Putamen (tissue), 1 donor: Measurements from ENCODE around the gene KCNE1.
"Not testable (repeated sequence)": the region's sequence is repeated elsewhere in the genome, so short reads cannot be mapped to it uniquely, and the experiment has no call there.

Experiments used
- DNase-seq: peaks from one replicate; pipeline ENCODE4 v3.0.0-alpha.2; 2016; ENCODE audit warnings: low spot score

KCNE1 gene

DNA sequence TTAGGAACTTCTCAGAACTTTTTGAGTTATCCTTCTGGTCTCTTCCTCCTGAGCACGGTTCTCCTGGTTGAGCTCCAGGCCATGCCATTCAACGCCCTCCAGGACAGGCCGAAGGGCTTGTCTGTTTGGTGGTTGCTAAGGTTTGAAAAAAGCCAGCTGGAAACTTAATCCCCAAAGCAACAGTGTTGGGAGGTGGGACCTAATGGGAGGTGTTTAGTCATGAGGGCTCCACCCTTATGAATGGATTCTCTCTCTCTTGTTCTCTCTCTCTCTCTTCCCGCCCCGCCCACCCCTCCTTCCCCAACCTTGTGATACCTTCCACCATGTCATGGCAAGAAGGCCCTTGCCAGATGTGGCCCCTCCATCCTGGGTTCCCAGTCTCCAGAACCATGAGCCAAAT is 829 bp downstream of the KCNE1 start:
- no peak for DNase-seq

- DNase-seq = peak; percentile 34
Measured at GRCh38 chr21:34510148-34511142, 1.6 kb downstream of the KCNE1 start.

DNA sequence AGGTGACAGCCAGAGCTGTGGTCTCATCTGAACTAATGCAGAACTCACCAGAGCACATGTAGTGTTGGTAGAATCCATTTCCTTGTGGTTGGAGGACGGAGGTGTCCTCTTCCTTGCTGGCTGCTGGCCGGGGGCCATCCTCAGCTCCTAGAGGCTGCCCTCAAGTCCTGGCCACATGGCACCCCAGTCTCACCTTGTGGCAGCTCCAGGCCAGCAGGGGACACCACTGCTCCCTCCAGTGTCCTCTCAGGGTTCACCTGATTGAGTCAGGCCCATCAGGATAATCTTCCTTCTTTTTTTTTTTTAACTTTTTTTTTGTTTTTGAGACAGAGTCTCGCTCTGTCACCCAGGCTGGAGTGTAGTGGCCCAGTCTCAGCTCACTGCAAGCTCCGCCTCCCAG is 2.9 kb downstream of the KCNE1 start:
- DNase-seq = no peak

DNA sequence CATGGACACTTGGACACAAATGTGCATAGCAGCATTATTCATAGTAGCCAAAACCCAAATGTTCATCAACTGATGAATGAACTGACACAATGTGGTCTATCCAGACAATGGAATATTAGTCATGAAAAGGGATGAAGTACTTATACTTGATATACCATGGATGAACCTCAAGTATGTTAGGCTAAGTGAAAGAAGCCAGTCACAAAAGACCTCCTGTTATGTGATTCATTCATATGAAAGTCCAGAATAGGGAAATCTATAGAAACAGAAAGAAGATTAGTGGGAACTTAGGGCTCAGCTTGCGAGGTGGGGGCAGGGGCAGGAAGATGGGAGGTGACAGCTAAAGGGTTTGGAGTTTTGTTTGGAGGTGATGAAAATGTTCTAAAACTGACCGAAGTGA is 7.4 kb downstream of the KCNE1 start:
- DNase-seq = no peak

- no peak for DNase-seq
Measured at GRCh38 chr21:34502480-34503106, 9.4 kb downstream of the KCNE1 start.

GRCh38 chr21:34501716-34502115 is 10.3 kb downstream of the KCNE1 start:
- DNase-seq = no peak

- DNase-seq = no peak
Measured at GRCh38 chr21:34500191-34500590, 11.8 kb downstream of the KCNE1 start.

DNA sequence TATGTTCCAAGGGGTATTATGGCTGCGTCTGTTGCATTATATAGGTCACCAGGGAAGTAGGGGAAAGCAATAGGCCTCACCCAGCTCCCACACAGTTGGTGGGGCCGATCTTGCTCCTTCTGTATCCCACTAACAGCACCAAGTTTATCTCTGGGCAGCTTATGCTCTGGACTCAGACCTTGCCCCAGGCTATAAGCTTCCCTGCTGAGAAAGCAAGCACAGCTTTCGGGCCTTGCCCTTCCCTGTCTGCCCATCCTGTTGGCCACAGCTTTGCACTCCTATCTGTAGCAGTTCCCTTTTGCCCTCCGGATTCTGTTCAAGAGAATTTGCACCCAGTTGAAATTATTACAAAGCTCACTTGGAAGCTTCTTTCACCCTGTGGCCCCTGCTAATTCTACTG is 12.9 kb downstream of the KCNE1 start:
- DNase-seq = no peak

DNA sequence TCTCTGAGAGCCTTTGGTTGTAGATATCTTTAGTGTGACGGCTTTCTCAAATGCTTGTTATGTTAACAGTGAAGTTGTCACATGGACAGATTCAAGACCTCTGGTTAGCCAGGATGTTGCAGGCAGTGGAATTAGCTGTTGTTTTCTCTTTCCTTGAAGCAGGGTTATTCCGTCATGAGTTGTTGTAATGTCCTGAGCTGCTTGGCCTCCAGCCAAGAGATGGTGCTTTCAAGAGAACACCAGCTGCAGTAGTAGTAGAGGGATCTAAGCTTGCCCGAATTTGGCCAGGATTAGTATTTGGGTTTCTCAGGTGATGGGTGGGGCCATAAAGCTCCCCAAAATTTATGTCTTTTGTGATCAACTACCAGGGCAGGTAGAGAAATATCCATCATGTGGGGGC is 13.4 kb downstream of the KCNE1 start:
- DNase-seq = no peak

- not testable (repeated sequence) for DNase-seq
Measured at GRCh38 chr21:34483854-34484253, 28.2 kb downstream of the KCNE1 start.

DNA sequence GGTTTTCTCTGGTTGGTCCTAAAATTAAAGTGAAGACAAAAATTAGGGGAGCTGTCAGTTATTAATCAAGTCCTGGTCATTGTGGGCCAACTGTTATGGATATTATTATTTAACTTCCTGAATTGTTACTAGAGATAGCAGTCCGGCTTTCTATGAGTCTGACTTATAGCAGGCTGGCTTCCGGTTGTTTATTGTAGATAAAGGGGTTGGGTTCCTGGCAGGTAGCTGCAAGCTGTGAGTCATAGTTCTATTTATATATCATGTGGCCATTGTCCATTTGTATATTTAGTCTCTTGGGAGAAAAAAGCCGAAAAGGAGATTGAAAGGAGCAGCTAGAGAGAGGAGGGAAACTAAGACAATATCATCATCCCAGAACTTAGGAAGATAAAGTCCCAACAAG is 28.6 kb downstream of the KCNE1 start:
- not testable (repeated sequence) for DNase-seq

DNA sequence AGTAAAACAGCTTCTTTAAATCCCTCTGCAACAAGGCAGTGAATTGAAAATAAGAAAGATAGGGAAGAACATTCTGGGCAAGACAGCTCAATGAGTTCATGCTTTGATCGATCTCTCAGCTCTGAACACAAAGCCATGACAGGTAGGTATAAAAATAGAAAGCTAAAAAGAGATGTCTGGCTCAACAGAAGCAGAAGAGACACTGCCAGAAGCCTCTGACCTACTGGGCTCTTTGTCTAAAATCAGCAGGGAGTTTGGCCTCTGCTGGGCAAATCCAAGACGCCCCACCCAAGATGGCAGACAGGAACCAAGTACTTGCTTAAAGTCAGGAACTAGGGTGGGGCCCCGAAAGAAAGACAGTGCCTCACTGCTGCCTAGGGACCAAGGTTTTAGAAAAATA is 44.7 kb downstream of the KCNE1 start:
- not testable (repeated sequence) for DNase-seq

GRCh38 chr21:34459426-34459825 is 52.6 kb downstream of the KCNE1 start:
- not testable (repeated sequence) for DNase-seq

DNA sequence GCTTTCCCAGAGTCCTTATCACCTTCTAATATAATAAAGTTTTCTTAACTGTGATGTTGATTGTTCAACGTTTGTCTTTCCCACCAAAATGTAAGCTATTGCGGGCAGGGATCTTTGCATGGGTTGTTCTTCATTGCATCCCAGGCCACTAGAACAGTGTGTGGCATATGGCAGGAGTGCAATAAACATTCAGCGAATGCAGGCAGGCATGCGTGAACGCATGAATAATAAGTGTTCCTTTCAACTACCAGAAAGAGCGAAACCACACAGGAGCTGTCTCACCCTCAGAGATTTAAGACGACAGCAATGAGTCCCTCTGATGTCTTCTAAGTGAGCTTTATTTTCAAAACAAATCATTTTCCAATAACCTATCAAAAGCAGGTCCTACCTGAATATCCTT is 53.7 kb downstream of the KCNE1 start:
- DNase-seq = not testable (repeated sequence)

DNA sequence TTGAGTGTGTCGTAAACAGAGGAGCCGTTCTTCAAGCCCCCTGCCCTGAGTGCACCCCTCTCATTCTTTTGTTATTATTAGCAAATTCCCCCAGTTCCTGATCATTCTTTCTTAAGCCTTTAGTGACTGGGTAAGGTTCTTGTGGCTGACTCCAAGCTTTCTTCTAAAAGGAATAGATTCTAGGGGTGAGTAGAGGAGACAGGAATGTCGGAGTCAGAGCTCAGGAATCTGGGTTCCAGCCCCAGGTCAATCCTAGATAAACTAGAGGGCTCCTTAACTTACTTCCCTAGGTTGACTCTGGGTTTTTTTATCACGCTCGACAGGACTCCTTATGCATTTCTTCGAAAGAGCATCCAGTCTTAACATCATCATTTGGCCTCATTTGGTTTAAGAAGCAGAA is 55.8 kb downstream of the KCNE1 start:
- not testable (repeated sequence) for DNase-seq

DNA sequence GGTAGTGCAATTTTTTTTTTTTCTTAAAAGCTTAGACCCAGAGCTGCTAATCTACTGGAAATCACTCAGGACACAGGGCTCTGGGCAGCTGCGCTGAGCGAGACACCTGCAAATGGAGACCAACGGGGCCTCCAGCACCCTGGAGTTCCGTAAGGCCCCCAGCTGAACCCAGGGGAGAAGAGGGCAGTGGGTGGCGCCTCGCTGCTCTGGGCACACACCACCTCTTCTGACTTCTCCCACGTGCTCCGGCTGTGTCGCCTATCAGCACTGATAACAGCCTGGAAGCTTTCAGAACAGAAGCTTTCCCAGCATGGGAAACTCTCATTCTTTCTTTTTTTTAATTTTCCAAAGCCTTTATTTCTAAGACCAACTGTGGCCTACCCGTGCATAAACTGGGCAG is 56.4 kb downstream of the KCNE1 start:
- not testable (repeated sequence) for DNase-seq

DNA sequence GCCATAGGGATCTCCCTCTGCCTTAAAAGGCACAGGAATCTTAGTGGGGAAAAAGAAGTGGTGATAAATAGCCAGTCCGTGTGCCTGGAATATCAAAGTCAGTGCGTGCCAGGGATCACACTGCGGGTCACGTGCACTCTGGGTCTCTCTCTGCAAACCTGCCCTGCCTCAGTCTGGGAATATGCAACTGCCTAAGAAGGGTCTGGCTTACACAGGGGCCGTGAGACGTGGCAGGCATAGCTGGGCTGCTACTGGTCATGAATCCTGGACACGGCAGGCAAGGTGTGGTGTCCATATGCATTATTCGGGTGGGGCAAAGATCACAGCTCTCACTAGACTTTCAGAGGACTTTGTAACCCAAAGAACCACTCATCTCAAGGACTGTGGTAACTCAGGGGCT is 65.0 kb downstream of the KCNE1 start:
- not testable (repeated sequence) for DNase-seq

GRCh38 chr21:34443486-34443885 is 68.5 kb downstream of the KCNE1 start:
- not testable (repeated sequence) for DNase-seq

DNA sequence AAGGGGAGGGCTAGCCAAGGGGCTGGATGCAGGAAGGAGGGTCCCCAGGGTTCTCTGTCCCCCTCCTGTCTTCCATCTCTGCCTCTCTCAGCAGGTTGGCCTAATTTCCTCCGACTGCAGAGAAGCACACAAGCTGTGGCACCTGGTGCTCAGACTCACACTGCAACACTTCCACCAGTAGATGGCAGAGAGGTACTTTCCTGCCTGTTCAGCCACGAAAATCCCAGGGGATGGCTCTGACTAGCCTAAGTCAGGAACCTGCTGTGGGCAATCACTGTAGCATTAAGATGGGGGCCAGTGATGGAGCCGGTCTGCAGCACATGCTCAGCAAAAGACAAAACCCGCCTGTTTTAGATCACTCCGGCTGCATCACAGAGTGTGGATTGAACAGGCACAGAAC is 82.3 kb downstream of the KCNE1 start:
- DNase-seq = not testable (repeated sequence)

- DNase-seq = not testable (repeated sequence)
Measured at GRCh38 chr21:34428441-34428840, 83.6 kb downstream of the KCNE1 start.

GRCh38 chr21:34427339-34427738 is 84.7 kb downstream of the KCNE1 start:
- not testable (repeated sequence) for DNase-seq

- not testable (repeated sequence) for DNase-seq
Measured at GRCh38 chr21:34423805-34424204, 88.2 kb downstream of the KCNE1 start, which contains the start of gene SMIM34. Gene SMIM34, minus strand, starts transcription at chr21:34423951. Its CDS starts 112 bp downstream, at chr21:34423839.
